HEK293T (cell line): Measurements from ENCODE around the gene ZDHHC4.

Experiments
- ELF4 ChIP-seq: fragments of 450-650 bp; IDR thresholded peaks from 2 replicates; pipeline ENCODE4 v1.6.1; 2017; ENCODE audit warnings: antibody characterized with exemption
- HDGF ChIP-seq: fragments of 450-650 bp; IDR thresholded peaks from 2 replicates; pipeline ENCODE4 v1.6.1; 2017; ENCODE audit warnings: antibody characterized with exemption, borderline replicate concordance
- PKNOX1 ChIP-seq: fragments of 450-650 bp; IDR thresholded peaks from 2 replicates; pipeline ENCODE4 v1.6.1; 2016
- TARDBP ChIP-seq: fragments of 450-650 bp; IDR thresholded peaks from 2 replicates; pipeline ENCODE4 v1.6.1; 2016

DNA sequence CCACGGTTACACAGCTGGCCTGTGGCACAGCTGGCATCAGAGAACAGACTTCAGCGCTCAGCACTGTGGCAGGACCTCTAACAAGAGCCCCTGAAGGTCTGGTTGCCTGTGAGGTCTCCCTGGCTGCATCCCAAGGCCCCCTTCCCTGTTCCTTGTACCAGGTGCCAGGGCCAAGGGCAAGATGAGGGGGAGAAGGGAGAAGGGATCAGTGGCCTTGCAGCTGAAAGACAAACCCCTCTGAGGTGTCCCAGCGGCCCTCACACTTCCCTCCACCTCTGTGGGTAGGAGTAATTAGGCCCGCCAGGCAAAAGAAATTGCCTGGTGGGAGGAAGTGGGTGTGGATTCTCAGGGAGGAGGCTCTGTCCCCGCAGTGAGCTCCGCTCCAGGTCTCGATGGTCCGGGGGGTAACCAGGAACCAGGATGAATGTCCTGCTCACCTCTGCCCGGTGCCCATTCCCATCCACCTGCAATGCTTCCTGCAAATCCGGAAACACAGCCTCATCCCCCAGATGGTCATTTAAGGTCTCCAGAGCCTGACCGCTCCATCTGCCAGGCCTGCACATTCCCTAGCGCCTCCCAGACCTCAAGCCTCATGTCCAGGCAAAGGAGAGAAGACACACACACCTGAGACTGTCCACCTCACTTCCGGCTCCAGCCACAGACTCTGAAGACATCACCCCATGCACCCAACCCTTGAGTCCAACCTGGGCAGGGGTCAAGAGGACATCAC, 48.7 kb upstream of the ZDHHC4 start:
- TF ChIP-seq ELF4 (no peak), PKNOX1 (no peak), TARDBP (no peak), HDGF (no peak)
